ENCODE results near the gene COLGALT1. TPM values are rescaled to one million over a fixed set of nuclear protein-coding genes. Genes with fewer than 3 reads are reported as not detected.
A peak's percentile ranks its signal among the peaks of the same experiment; 100 is the strongest.

Gene COLGALT1
- total and polyA plus RNA-seq, 10 of the 15 experiments (the other 5 are each of a cell fraction or from before 2014, with no cell fraction given), result 1.2 to 78.8 (median 29.8) TPM

DNA sequence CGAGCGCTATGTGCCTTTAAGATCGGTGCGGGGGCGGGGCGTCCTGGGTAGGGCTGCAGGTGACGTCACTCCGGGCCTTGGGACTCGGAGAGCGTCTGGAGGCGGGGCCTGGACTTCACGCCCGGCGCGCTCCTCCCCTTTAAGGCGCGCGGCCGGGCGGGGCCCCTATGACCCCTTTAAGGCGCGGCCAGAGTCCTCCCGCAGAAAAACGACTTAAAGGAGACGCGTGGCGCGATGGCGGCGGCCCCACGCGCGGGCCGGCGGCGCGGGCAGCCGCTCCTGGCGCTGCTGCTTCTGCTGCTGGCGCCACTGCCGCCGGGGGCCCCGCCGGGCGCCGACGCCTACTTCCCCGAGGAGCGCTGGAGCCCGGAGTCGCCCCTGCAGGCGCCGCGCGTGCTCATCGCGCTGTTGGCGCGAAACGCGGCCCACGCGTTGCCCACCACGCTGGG, at the start of gene COLGALT1 (continued):
- TF ChIP-seq, protein P1, sequence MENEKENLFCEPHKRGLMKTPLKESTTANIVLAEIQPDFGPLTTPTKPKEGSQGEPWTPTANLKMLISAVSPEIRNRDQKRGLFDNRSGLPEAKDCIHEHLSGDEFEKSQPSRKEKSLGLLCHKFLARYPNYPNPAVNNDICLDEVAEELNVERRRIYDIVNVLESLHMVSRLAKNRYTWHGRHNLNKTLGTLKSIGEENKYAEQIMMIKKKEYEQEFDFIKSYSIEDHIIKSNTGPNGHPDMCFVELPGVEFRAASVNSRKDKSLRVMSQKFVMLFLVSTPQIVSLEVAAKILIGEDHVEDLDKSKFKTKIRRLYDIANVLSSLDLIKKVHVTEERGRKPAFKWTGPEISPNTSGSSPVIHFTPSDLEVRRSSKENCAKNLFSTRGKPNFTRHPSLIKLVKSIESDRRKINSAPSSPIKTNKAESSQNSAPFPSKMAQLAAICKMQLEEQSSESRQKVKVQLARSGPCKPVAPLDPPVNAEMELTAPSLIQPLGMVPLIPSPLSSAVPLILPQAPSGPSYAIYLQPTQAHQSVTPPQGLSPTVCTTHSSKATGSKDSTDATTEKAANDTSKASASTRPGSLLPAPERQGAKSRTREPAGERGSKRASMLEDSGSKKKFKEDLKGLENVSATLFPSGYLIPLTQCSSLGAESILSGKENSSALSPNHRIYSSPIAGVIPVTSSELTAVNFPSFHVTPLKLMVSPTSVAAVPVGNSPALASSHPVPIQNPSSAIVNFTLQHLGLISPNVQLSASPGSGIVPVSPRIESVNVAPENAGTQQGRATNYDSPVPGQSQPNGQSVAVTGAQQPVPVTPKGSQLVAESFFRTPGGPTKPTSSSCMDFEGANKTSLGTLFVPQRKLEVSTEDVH (IDR thresholded peaks at IDR 0.05; ENCODE audit: low read depth, partially characterized antibody), result no peak
- TF ChIP-seq ZNF384 (IDR thresholded peaks at IDR 0.05; ENCODE audit: borderline replicate concordance, low read depth, low read length), result no peak
- TF ChIP-seq, protein P2, sequence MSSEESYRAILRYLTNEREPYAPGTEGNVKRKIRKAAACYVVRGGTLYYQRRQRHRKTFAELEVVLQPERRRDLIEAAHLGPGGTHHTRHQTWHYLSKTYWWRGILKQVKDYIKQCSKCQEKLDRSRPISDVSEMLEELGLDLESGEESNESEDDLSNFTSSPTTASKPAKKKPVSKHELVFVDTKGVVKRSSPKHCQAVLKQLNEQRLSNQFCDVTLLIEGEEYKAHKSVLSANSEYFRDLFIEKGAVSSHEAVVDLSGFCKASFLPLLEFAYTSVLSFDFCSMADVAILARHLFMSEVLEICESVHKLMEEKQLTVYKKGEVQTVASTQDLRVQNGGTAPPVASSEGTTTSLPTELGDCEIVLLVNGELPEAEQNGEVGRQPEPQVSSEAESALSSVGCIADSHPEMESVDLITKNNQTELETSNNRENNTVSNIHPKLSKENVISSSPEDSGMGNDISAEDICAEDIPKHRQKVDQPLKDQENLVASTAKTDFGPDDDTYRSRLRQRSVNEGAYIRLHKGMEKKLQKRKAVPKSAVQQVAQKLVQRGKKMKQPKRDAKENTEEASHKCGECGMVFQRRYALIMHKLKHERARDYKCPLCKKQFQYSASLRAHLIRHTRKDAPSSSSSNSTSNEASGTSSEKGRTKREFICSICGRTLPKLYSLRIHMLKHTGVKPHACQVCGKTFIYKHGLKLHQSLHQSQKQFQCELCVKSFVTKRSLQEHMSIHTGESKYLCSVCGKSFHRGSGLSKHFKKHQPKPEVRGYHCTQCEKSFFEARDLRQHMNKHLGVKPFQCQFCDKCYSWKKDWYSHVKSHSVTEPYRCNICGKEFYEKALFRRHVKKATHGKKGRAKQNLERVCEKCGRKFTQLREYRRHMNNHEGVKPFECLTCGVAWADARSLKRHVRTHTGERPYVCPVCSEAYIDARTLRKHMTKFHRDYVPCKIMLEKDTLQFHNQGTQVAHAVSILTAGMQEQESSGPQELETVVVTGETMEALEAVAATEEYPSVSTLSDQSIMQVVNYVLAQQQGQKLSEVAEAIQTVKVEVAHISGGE (CRISPR knock-in tag; IDR thresholded peaks at IDR 0.05), result no peak
- TF ChIP-seq TCF12 (IDR thresholded peaks at IDR 0.05; ENCODE audit: low read depth, low read length), result no peak
- TF ChIP-seq, protein P3, sequence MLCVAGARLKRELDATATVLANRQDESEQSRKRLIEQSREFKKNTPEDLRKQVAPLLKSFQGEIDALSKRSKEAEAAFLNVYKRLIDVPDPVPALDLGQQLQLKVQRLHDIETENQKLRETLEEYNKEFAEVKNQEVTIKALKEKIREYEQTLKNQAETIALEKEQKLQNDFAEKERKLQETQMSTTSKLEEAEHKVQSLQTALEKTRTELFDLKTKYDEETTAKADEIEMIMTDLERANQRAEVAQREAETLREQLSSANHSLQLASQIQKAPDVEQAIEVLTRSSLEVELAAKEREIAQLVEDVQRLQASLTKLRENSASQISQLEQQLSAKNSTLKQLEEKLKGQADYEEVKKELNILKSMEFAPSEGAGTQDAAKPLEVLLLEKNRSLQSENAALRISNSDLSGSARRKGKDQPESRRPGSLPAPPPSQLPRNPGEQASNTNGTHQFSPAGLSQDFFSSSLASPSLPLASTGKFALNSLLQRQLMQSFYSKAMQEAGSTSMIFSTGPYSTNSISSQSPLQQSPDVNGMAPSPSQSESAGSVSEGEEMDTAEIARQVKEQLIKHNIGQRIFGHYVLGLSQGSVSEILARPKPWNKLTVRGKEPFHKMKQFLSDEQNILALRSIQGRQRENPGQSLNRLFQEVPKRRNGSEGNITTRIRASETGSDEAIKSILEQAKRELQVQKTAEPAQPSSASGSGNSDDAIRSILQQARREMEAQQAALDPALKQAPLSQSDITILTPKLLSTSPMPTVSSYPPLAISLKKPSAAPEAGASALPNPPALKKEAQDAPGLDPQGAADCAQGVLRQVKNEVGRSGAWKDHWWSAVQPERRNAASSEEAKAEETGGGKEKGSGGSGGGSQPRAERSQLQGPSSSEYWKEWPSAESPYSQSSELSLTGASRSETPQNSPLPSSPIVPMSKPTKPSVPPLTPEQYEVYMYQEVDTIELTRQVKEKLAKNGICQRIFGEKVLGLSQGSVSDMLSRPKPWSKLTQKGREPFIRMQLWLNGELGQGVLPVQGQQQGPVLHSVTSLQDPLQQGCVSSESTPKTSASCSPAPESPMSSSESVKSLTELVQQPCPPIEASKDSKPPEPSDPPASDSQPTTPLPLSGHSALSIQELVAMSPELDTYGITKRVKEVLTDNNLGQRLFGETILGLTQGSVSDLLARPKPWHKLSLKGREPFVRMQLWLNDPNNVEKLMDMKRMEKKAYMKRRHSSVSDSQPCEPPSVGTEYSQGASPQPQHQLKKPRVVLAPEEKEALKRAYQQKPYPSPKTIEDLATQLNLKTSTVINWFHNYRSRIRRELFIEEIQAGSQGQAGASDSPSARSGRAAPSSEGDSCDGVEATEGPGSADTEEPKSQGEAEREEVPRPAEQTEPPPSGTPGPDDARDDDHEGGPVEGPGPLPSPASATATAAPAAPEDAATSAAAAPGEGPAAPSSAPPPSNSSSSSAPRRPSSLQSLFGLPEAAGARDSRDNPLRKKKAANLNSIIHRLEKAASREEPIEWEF (IDR thresholded peaks at IDR 0.05; ENCODE audit: insufficient replicate concordance, low read depth, low read length), result no peak
- no peak for TF ChIP-seq MTA2 (IDR thresholded peaks at IDR 0.05; ENCODE audit: low read depth)
- peak; percentile 81 for TF ChIP-seq SP1 (IDR thresholded peaks at IDR 0.05; ENCODE audit: low read depth, low read length)
- TF ChIP-seq, protein P4, sequence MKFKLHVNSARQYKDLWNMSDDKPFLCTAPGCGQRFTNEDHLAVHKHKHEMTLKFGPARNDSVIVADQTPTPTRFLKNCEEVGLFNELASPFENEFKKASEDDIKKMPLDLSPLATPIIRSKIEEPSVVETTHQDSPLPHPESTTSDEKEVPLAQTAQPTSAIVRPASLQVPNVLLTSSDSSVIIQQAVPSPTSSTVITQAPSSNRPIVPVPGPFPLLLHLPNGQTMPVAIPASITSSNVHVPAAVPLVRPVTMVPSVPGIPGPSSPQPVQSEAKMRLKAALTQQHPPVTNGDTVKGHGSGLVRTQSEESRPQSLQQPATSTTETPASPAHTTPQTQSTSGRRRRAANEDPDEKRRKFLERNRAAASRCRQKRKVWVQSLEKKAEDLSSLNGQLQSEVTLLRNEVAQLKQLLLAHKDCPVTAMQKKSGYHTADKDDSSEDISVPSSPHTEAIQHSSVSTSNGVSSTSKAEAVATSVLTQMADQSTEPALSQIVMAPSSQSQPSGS (IDR thresholded peaks at IDR 0.05; ENCODE audit: low read length), result peak; percentile 56; the same call in 1 of the 2 replicates
- TF ChIP-seq TARDBP (IDR thresholded peaks at IDR 0.05; ENCODE audit: borderline replicate concordance), result no peak
- TF ChIP-seq, protein P5, sequence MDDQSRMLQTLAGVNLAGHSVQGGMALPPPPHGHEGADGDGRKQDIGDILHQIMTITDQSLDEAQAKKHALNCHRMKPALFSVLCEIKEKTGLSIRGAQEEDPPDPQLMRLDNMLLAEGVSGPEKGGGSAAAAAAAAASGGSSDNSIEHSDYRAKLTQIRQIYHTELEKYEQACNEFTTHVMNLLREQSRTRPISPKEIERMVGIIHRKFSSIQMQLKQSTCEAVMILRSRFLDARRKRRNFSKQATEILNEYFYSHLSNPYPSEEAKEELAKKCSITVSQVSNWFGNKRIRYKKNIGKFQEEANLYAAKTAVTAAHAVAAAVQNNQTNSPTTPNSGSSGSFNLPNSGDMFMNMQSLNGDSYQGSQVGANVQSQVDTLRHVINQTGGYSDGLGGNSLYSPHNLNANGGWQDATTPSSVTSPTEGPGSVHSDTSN (IDR thresholded peaks at IDR 0.05; ENCODE audit: insufficient replicate concordance, low read depth, low read length), result no peak
- no peak for TF ChIP-seq SMAD5 (IDR thresholded peaks at IDR 0.05; ENCODE audit: low read depth)
- no peak for TF ChIP-seq MEF2B (IDR thresholded peaks at IDR 0.05; ENCODE audit: partially characterized antibody, poor library complexity, severe bottlenecking)
- TF ChIP-seq NR2C2 (IDR thresholded peaks at IDR 0.05; ENCODE audit: borderline replicate concordance, control insufficient read depth, insufficient read length, low read depth), result no peak
- TF ChIP-seq NR2F1 (conservative IDR thresholded peaks at IDR 0.05), result peak; percentile 91
- peak; percentile 99 for TF ChIP-seq RB1 (IDR thresholded peaks at IDR 0.05; ENCODE audit: borderline replicate concordance)
- TF ChIP-seq RAD51 (IDR thresholded peaks at IDR 0.05), result no peak

All from GM12878 (cell line).